ENCODE data around the gene HNF1B.

HNF1B gene

GRCh38 chr17:37671028-37671823, 73.6 kb downstream of the HNF1B start:
- DNase-seq (ENCODE audit: low read depth) = no peak

GRCh38 chr17:37667039-37667438, 77.8 kb downstream of the HNF1B start:
- DNase-seq (ENCODE audit: low read depth) = no peak

- no peak for DNase-seq (ENCODE audit: low read depth)
Measured at GRCh38 chr17:37664214-37664613, 80.6 kb downstream of the HNF1B start.

GRCh38 chr17:37662353-37662752, 82.5 kb downstream of the HNF1B start:
- DNase-seq (ENCODE audit: low read depth) = no peak

GRCh38 chr17:37661400-37662014, 83.4 kb downstream of the HNF1B start:
- no peak for DNase-seq (ENCODE audit: low read depth)

GRCh38 chr17:37659925-37660324, 84.9 kb downstream of the HNF1B start:
- no peak for DNase-seq (ENCODE audit: low read depth)

- DNase-seq (ENCODE audit: low read depth) = no peak
Measured at GRCh38 chr17:37657202-37657601, 87.7 kb downstream of the HNF1B start.

- DNase-seq (ENCODE audit: low read depth) = no peak
Measured at GRCh38 chr17:37651849-37652248, 93.0 kb downstream of the HNF1B start.

- DNase-seq (ENCODE audit: low read depth) = no peak
Measured at GRCh38 chr17:37650419-37651003, 94.3 kb downstream of the HNF1B start.

- DNase-seq (ENCODE audit: low read depth) = no peak
Measured at GRCh38 chr17:37648555-37648954, 96.3 kb downstream of the HNF1B start.

- DNase-seq (ENCODE audit: low read depth) = no peak
Measured at GRCh38 chr17:37647856-37648255, 97.0 kb downstream of the HNF1B start.

- no peak for DNase-seq (ENCODE audit: low read depth)
Measured at GRCh38 chr17:37643869-37644268, 101.0 kb downstream of the HNF1B start.

- peak; percentile 85 for DNase-seq (ENCODE audit: low read depth)
Measured at GRCh38 chr17:37643118-37643766, 101.6 kb downstream of the HNF1B start, which contains the start of gene DDX52. Gene DDX52 (minus strand): TSS chr17:37643446. CDS start chr17:37643420, 26 bp downstream.

- DNase-seq (ENCODE audit: low read depth) = no peak
Measured at GRCh38 chr17:37642681-37643080, 102.2 kb downstream of the HNF1B start.

GRCh38 chr17:37640015-37640414, 104.8 kb downstream of the HNF1B start:
- DNase-seq (ENCODE audit: low read depth) = no peak

GRCh38 chr17:37637956-37638355, 106.9 kb downstream of the HNF1B start:
- no peak for DNase-seq (ENCODE audit: low read depth)
